H9 (cell line): ENCODE data around the gene WDR70. TPM values are rescaled to one million over a fixed set of nuclear protein-coding genes. Genes with fewer than 3 reads are reported as not detected.
"Not testable (repeated sequence)": the region's sequence is repeated elsewhere in the genome, so short reads cannot be mapped to it uniquely, and the experiment has no call there.

Source experiments
- DNase-seq: peaks from one replicate; pipeline ENCODE4 v3.0.0-alpha.2; 2017
- H2AFZ ChIP-seq: one replicate; pipeline ENCODE4 v1.6.1; 2013; ENCODE audit warnings: mild to moderate bottlenecking, low read length, control low read depth, moderate library complexity
- H2AK5ac ChIP-seq: 2 replicates; pipeline ENCODE4 v1.6.1; 2013; ENCODE audit warnings: low read length, control low read depth, mixed read lengths; ENCODE audit not compliant: insufficient read length
- H2BK120ac ChIP-seq: one replicate; pipeline ENCODE4 v1.6.1; 2013; ENCODE audit warnings: low read depth, mild to moderate bottlenecking, low read length, control low read depth, inconsistent platforms; ENCODE audit not compliant: poor library complexity, severe bottlenecking
- H2BK12ac ChIP-seq: 2 replicates; pipeline ENCODE4 v1.6.1; 2013; ENCODE audit warnings: low read length, control low read depth, mixed read lengths, low read depth; ENCODE audit not compliant: insufficient read length
- H2BK15ac ChIP-seq: 2 replicates; pipeline ENCODE4 v1.6.1; 2013; ENCODE audit warnings: low read depth, low read length, control low read depth
- H2BK20ac ChIP-seq: one replicate; pipeline ENCODE4 v1.6.1; 2013; ENCODE audit warnings: low read depth, mild to moderate bottlenecking, low read length, control low read depth, inconsistent platforms; ENCODE audit not compliant: poor library complexity, severe bottlenecking
- H2BK5ac ChIP-seq: 2 replicates; pipeline ENCODE4 v1.6.1; 2013; ENCODE audit warnings: low read length, control low read depth, mixed read lengths; ENCODE audit not compliant: insufficient read length
- H3K14ac ChIP-seq: 2 replicates; pipeline ENCODE4 v1.6.1; 2013; ENCODE audit warnings: low read length, control low read depth; ENCODE audit not compliant: insufficient read depth
- H3K18ac ChIP-seq: 2 replicates; pipeline ENCODE4 v1.6.1; 2013; ENCODE audit warnings: low read depth, mild to moderate bottlenecking, mixed read lengths, low read length, control low read depth; ENCODE audit not compliant: insufficient read length
- H3K23ac ChIP-seq: 2 replicates; pipeline ENCODE4 v1.6.1; 2013; ENCODE audit warnings: low read length, control low read depth, mixed read lengths, low read depth; ENCODE audit not compliant: insufficient read length
- H3K23me2 ChIP-seq: 2 replicates; pipeline ENCODE4 v1.6.1; 2013; ENCODE audit warnings: low read depth, mild to moderate bottlenecking, mixed read lengths, low read length, control low read depth; ENCODE audit not compliant: insufficient read length, poor library complexity, severe bottlenecking
- H3K27ac ChIP-seq: 2 replicates; pipeline ENCODE4 v1.5.1; 2013; ENCODE audit warnings: low read length, control low read depth, mixed read lengths, low read depth; ENCODE audit not compliant: insufficient read length
- H3K27me3 ChIP-seq: 2 replicates; pipeline ENCODE4 v1.6.1; 2013; ENCODE audit warnings: low read length, control low read depth, inconsistent platforms; ENCODE audit not compliant: insufficient read depth
- H3K4ac ChIP-seq: 2 replicates; pipeline ENCODE4 v1.6.1; 2013; ENCODE audit warnings: low read depth, mild to moderate bottlenecking, control low read depth, inconsistent platforms, low read length, moderate library complexity
- H3K4me1 ChIP-seq: 2 replicates; pipeline ENCODE4 v1.6.1; 2013; ENCODE audit warnings: low read length, control low read depth, inconsistent platforms; ENCODE audit not compliant: insufficient read depth
- H3K4me2 ChIP-seq: 2 replicates; pipeline ENCODE4 v1.6.1; 2013; ENCODE audit warnings: low read length, control low read depth, mixed read lengths; ENCODE audit not compliant: insufficient read length, insufficient read depth
- H3K56ac ChIP-seq: 2 replicates; pipeline ENCODE4 v1.6.1; 2013; ENCODE audit warnings: low read depth, mild to moderate bottlenecking, mixed read lengths, low read length, control low read depth; ENCODE audit not compliant: insufficient read length
- H3K79me1 ChIP-seq: 2 replicates; pipeline ENCODE4 v1.6.1; 2013; ENCODE audit warnings: low read depth, mild to moderate bottlenecking, moderate library complexity, low read length, control low read depth, inconsistent platforms; ENCODE audit not compliant: insufficient read depth, poor library complexity, severe bottlenecking
- H3K79me2 ChIP-seq: 2 replicates; pipeline ENCODE4 v1.6.1; 2013; ENCODE audit warnings: low read length, control low read depth, inconsistent platforms; ENCODE audit not compliant: insufficient read depth
- H3K9ac ChIP-seq: 2 replicates; pipeline ENCODE4 v1.6.1; 2013; ENCODE audit warnings: low read length, control low read depth, mixed read lengths; ENCODE audit not compliant: insufficient read length; ENCODE audit errors: extremely low read depth
- H3K9me3 ChIP-seq: one replicate; pipeline ENCODE4 v1.6.1; 2013; ENCODE audit warnings: low read depth, low read length, inconsistent platforms; ENCODE audit not compliant: control insufficient read depth
- H3T11ph ChIP-seq: one replicate; pipeline ENCODE4 v1.6.1; 2013; ENCODE audit warnings: mild to moderate bottlenecking, low read length, control low read depth, inconsistent platforms
- H4K20me1 ChIP-seq: one replicate; pipeline ENCODE4 v1.6.1; 2013; ENCODE audit not compliant: control insufficient read depth, insufficient read length, insufficient read depth
- H4K5ac ChIP-seq: 2 replicates; pipeline ENCODE4 v1.6.1; 2013; ENCODE audit warnings: low read depth, mild to moderate bottlenecking, mixed read lengths, low read length, control low read depth; ENCODE audit not compliant: insufficient read length
- H4K8ac ChIP-seq: replicated peaks from 2 replicates; pipeline ENCODE4 v1.6.1; 2013; ENCODE audit warnings: low read length, control low read depth, mixed read lengths, low read depth; ENCODE audit not compliant: insufficient read length
- H4K91ac ChIP-seq: 2 replicates; pipeline ENCODE4 v1.6.1; 2013; ENCODE audit warnings: low read depth, mild to moderate bottlenecking, moderate library complexity, mixed read lengths, low read length, control low read depth; ENCODE audit not compliant: insufficient read length
- H3K27ac Mint-ChIP-seq, 3 experiments: 2 replicates in 2 of 3; 3 replicates in 1 of 3; pipeline ENCODE4 v1.8.0; 2020 to 2021; ENCODE audit warnings: mixed read lengths in 3 of 3, mild to moderate bottlenecking in 1 of 3, moderate library complexity in 1 of 3
- H3K27me3 Mint-ChIP-seq: 2 replicates; pipeline ENCODE4 v1.8.0; 2021; ENCODE audit warnings: low read depth, mild to moderate bottlenecking, moderate library complexity, mixed read lengths
- H3K36me3 Mint-ChIP-seq, 3 experiments: 2 replicates in 2 of 3; 3 replicates in 1 of 3; pipeline ENCODE4 v1.8.0; 2020 to 2021; ENCODE audit warnings: low read depth in 3 of 3, mixed read lengths in 3 of 3; ENCODE audit not compliant: insufficient read depth in 1 of 3
- H3K4me1 Mint-ChIP-seq, 2 experiments: 2 replicates each; pipeline ENCODE4 v1.8.0; 2020; ENCODE audit warnings: mixed read lengths in 2 of 2
- H3K4me3 Mint-ChIP-seq, 2 experiments: 2 replicates in 1 of 2; 3 replicates in 1 of 2; pipeline ENCODE4 v1.8.0; 2020 to 2021; ENCODE audit warnings: mild to moderate bottlenecking in 2 of 2, mixed read lengths in 2 of 2, moderate library complexity in 1 of 2
- H3K9me3 Mint-ChIP-seq, 2 experiments: 2 replicates in 1 of 2; 3 replicates in 1 of 2; pipeline ENCODE4 v1.8.0; 2020; ENCODE audit warnings: mild to moderate bottlenecking in 2 of 2, mixed read lengths in 2 of 2, moderate library complexity in 1 of 2
- whole genome bisulfite sequencing: extraction: QIAGEN DNeasy Blood & Tissue Kit; methylation state at CpG from one replicate; pipeline ENCODE4 v1.1.7; 2013; ENCODE audit warnings: missing lambda C conversion rate, low lambda C conversion rate, mixed read lengths; ENCODE audit not compliant: insufficient read length; ENCODE audit errors: extremely low coverage; 5-methylcytosine and 5-hydroxymethylcytosine counted together
- total RNA-seq: library from RNA; stranded (reverse); gene quantifications from 2 replicates; pipeline ENCODE4 v1.2.1, GENCODE V29; 2021

WDR70 gene
- total RNA-seq, 1 experiment from 2014 or later: 38.1 TPM

DNA sequence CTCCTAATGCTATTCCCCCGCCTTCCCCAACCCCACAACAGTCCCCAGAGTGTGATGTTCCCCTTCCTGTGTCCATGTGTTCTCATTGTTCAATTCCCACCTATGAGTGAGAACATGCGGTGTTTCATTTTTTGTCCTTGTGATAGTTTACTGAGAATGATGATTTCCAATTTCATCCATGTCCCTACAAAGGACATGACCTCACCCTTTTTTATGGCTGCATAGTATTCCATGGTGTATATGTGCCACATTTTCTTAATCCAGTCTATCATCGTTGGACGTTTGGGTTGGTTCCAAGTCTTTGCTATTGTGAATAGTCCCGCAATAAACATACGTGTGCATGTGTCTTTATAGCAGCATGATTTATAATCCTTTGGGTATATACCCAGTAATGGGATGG lies 295.2 kb downstream of the WDR70 start:
- H3K9me3 Mint-ChIP-seq: peaks cover 12 to 18% of the 10 kb centered on the region in 2 experiments
- H3K4me1 Mint-ChIP-seq, H3K23ac ChIP-seq, H3K4me1 ChIP-seq, H3K23me2 ChIP-seq, H3K27me3 ChIP-seq, H3K27me3 Mint-ChIP-seq, H3K9ac ChIP-seq, H3K4me3 Mint-ChIP-seq, H2BK120ac ChIP-seq, H2BK12ac ChIP-seq, H3K4me2 ChIP-seq, H4K8ac ChIP-seq, H2BK20ac ChIP-seq, H3K9me3 ChIP-seq, DNase-seq, H2AK5ac ChIP-seq, H3K79me1 ChIP-seq, H3K27ac Mint-ChIP-seq, H3K4ac ChIP-seq, H3K56ac ChIP-seq, H3K14ac ChIP-seq, H4K5ac ChIP-seq, H4K20me1 ChIP-seq, H3K27ac ChIP-seq, H3K36me3 Mint-ChIP-seq, H2AFZ ChIP-seq, H4K91ac ChIP-seq, H3K18ac ChIP-seq, H2BK5ac ChIP-seq, H3T11ph ChIP-seq, H3K79me2 ChIP-seq, H2BK15ac ChIP-seq: not testable (repeated sequence)
- no CpG with 5 or more reads among the region's 6 CpGs for WGBS

DNA sequence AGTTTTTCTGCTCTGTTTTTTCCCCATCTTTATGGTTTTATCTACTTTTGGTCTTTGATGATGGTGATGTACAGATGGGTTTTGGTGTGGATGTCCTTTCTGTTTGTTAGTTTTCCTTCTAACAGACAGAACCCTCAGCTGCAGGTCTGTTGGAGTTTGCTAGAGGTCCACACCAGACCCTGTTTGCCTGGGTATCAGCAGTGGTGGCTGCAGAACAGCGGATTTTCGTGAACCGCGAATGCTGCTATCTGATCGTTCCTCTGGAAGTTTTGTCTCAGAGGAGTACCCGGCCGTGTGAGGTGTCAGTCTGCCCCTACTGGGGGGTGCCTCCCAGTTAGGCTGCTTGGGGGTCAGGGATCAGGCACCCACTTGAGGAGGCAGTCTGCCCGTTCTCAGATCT lies 300.2 kb downstream of the WDR70 start:
- H3K4me2 ChIP-seq, H3K4ac ChIP-seq, H2AK5ac ChIP-seq, H3K79me2 ChIP-seq, H3K56ac ChIP-seq, H2BK12ac ChIP-seq, H2BK5ac ChIP-seq, H3K9ac ChIP-seq, H3K9me3 ChIP-seq, H3K27ac ChIP-seq, H2BK15ac ChIP-seq, H3K23ac ChIP-seq, H3K4me1 Mint-ChIP-seq, H4K20me1 ChIP-seq, H2BK20ac ChIP-seq, H3T11ph ChIP-seq, H3K79me1 ChIP-seq, H4K5ac ChIP-seq, H3K27me3 Mint-ChIP-seq, H3K4me3 Mint-ChIP-seq, DNase-seq, H2BK120ac ChIP-seq, H3K23me2 ChIP-seq, H3K4me1 ChIP-seq, H4K8ac ChIP-seq, H3K18ac ChIP-seq, H2AFZ ChIP-seq, H4K91ac ChIP-seq, H3K27ac Mint-ChIP-seq, H3K14ac ChIP-seq, H3K27me3 ChIP-seq: not testable (repeated sequence)
- Mint-ChIP-seq H3K36me3 (peaks cover 17 to 21% (median 18%) of the 10 kb centered on the region in 3 experiments), H3K9me3 (peaks cover 49 to 51% of the 10 kb centered on the region in 2 experiments)
- no CpG with 5 or more reads among the region's 8 CpGs for WGBS
